HEK293 (cell line): ENCODE measurements around the gene GPSM1.

Experiments used
- REST ChIP-seq: fragments of 450-650 bp; formaldehyde crosslinking; IDR thresholded peaks from 2 replicates; pipeline ENCODE4 v1.5.1; 2016; ENCODE audit warnings: missing biosample characterization, missing genetic modification characterization
- TRIM28 ChIP-seq: IDR thresholded peaks from 2 replicates; pipeline ENCODE4 v1.6.1; 2011; ENCODE audit warnings: low read length, control low read depth, borderline replicate concordance
- ZFP41 ChIP-seq: fragments of 450-650 bp; formaldehyde crosslinking; IDR thresholded peaks from 2 replicates; pipeline ENCODE4 v1.5.1; 2016; ENCODE audit warnings: missing biosample characterization, missing genetic modification characterization, borderline replicate concordance
- TF ChIP-seq, protein P1 (sequence below): fragments of 450-650 bp; formaldehyde crosslinking; IDR thresholded peaks from 2 replicates; pipeline ENCODE4 v1.5.1; 2016; ENCODE audit warnings: missing biosample characterization, missing genetic modification characterization

DNA sequence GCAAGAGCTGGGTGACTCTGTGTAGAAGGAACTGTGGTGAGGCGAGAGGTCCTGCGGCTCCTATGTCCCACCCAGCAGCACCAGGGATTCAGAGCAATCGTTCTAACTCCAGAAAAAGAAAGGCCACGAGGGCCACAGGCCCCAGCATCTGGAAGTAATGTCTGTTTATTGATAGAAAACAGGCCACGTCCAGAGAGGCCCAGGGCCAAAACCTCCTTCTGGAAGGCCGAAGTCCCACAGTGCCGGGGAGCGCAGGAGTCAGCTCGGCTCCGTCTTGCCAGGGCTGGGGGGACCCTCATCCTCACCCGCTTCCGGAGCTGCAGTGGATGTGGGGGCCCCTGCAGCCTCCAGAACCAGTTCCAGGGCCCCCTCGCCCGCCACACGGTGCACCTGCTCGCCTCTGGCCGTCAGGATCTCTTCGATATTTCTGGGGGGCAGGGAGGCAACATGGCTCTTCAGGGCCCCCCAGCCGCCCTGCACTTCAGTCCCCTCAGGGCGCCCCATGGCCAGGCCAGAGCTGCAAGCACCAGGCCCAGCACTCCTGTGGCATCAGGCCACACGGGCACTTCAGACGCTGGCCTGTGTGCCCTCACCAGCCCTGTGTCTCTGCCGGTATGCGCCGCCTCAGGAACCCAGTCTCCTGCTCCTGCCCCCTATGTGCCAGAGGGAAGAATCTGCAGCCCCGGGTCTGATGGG lies 34.6 kb downstream of the GPSM1 start:
- TF ChIP-seq REST (tag by site-specific recombination) = no peak
- no peak for TF ChIP-seq ZFP41 (tag by site-specific recombination)
- TF ChIP-seq, protein P1, sequence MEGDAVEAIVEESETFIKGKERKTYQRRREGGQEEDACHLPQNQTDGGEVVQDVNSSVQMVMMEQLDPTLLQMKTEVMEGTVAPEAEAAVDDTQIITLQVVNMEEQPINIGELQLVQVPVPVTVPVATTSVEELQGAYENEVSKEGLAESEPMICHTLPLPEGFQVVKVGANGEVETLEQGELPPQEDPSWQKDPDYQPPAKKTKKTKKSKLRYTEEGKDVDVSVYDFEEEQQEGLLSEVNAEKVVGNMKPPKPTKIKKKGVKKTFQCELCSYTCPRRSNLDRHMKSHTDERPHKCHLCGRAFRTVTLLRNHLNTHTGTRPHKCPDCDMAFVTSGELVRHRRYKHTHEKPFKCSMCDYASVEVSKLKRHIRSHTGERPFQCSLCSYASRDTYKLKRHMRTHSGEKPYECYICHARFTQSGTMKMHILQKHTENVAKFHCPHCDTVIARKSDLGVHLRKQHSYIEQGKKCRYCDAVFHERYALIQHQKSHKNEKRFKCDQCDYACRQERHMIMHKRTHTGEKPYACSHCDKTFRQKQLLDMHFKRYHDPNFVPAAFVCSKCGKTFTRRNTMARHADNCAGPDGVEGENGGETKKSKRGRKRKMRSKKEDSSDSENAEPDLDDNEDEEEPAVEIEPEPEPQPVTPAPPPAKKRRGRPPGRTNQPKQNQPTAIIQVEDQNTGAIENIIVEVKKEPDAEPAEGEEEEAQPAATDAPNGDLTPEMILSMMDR = no peak
- TF ChIP-seq TRIM28 = no peak
